Measurements from ENCODE around the gene PARD3.
"Not testable (repeated sequence)": the region's sequence is repeated elsewhere in the genome, so short reads cannot be mapped to it uniquely, and the experiment has no call there.

The PARD3 gene

DNA sequence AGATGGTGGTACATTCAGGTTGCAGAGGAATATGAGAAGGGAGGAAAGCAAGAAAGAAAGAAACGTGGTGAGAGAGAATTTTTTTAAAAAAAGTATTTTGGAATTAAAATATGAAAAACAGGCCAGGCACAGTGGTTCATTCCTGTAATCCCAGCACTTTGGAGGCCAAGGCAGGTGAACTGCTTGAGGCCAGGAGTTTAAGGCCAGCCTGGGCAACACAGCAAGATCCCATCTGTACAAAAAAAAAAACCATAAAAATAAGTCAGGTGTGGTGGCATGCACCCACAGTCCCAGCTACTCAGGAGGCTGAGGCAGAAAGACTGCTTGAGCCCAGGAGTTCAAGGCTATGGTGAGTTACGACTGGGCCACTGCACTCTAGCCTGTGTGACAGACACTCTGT, 112.1 kb downstream of the PARD3 start:
- H3K27ac ChIP-seq (ENCODE audit: low read depth, low read length) = no peak overlapping the region
- no peak overlapping the region for H3K14ac ChIP-seq (ENCODE audit: low read length)
- H3K79me2 ChIP-seq (ENCODE audit: control insufficient read depth, insufficient read depth, low read length, poor library complexity) = peaks cover 1% of the 10 kb centered on the region
- H3K4me1 ChIP-seq (ENCODE audit: control insufficient read depth in 1 of 2, insufficient read depth in 2 of 2, low read length in 2 of 2) = peaks cover 4% of the 10 kb centered on the region in 2 experiments
- no peak overlapping the region for H3K4me3 ChIP-seq (ENCODE audit: low read depth, low read length)
- peaks cover 3% of the 10 kb centered on the region for H3K79me1 ChIP-seq (ENCODE audit: low read length)
- H3K4ac ChIP-seq (ENCODE audit: low read depth, low read length) = no peak overlapping the region
- no peak overlapping the region for H4K8ac ChIP-seq (ENCODE audit: low read depth, low read length)
- no peak for DNase-seq
- H2AK5ac ChIP-seq (ENCODE audit: low read length) = no peak overlapping the region
- no peak overlapping the region for H3K18ac ChIP-seq (ENCODE audit: low read length)
- no peak overlapping the region for H4K12ac ChIP-seq (ENCODE audit: low read depth, low read length)
- H2AFZ ChIP-seq (ENCODE audit: insufficient read depth, low read length, poor library complexity) = no peak overlapping the region
- no peak overlapping the region for H2BK120ac ChIP-seq (ENCODE audit: insufficient read depth, low read length, poor library complexity)
- no peak overlapping the region for H3K23ac ChIP-seq (ENCODE audit: low read length)
- no peak overlapping the region for H4K91ac ChIP-seq (ENCODE audit: low read depth, low read length)
- H3K4me2 ChIP-seq (ENCODE audit: low read length) = no peak overlapping the region
- H2BK5ac ChIP-seq (ENCODE audit: low read depth, low read length, poor library complexity) = no peak overlapping the region
- no peak overlapping the region for H3K9ac ChIP-seq (ENCODE audit: low read length)
- no peaks in the 10 kb centered on the region for H3K9me3 ChIP-seq (ENCODE audit: insufficient read depth, low read depth, low read length)
- WGBS (ENCODE audit: extremely low coverage, insufficient coverage, insufficient read length) = 100% methylated on average over 1 of the region's 2 CpGs
- no peaks in the 10 kb centered on the region for H3K36me3 ChIP-seq (ENCODE audit: control insufficient read depth in 1 of 2, insufficient read depth in 2 of 2, low read length in 2 of 2)
- no peaks in the 10 kb centered on the region for H3K27me3 ChIP-seq (ENCODE audit: insufficient read depth, low read length)
- no peak overlapping the region for H2BK12ac ChIP-seq (ENCODE audit: low read length)

DNA sequence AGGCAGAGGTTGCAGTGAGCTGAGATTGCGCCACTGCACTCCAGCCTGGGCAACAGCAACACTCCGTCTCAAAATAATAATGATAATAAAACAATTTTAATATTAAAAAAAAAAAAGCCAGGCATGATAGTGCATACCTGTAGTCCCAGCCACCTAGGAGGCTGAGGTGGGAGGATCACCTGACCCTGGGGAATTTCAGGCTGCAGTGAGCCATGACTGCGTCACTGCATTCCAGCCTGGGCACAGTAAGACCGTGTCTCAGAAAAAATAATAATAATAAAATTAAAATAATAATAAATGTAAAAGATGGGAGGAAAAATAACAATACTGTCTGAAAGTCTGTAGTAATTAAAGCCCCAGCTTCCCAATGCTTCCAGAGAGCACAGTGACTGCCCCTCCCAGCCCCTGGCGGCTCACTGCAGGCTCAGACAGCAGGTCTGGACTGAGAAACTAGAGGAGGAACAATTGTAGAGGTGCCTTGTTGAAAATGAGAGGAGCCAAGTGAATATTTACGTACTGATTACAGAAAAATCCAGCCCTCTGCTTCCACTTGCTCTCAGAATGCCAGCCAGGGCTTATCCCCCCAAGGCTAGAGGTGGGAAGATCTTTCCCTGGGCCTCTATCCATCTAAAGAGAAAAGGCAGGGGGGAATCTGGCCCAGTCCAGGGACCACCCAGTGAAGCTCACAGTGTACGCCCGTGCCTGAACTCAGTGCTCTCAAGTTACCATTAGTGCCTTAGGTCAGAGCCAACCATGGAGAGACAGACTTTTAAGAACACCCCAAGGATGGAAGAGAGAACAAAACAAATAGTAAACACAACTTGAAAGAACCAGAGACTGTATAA, 112.8 kb downstream of the PARD3 start:
- H3K27me3 ChIP-seq (ENCODE audit: insufficient read depth, low read length) = no peaks in the 10 kb centered on the region
- H4K91ac ChIP-seq (ENCODE audit: low read depth, low read length) = no peak overlapping the region
- H3K23ac ChIP-seq (ENCODE audit: low read length) = no peak overlapping the region
- H2BK120ac ChIP-seq (ENCODE audit: insufficient read depth, low read length, poor library complexity) = no peak overlapping the region
- no peak overlapping the region for H2AK5ac ChIP-seq (ENCODE audit: low read length)
- H3K4me3 ChIP-seq (ENCODE audit: low read depth, low read length) = no peak overlapping the region
- H3K36me3 ChIP-seq (ENCODE audit: control insufficient read depth in 1 of 2, insufficient read depth in 2 of 2, low read length in 2 of 2) = no peaks in the 10 kb centered on the region
- H2BK12ac ChIP-seq (ENCODE audit: low read length) = peak overlapping the region; percentile 24
- H3K4ac ChIP-seq (ENCODE audit: low read depth, low read length) = peak overlapping the region; percentile 40
- H4K8ac ChIP-seq (ENCODE audit: low read depth, low read length) = peak overlapping the region; percentile 66
- no peak overlapping the region for H2AFZ ChIP-seq (ENCODE audit: insufficient read depth, low read length, poor library complexity)
- no peak overlapping the region for H4K12ac ChIP-seq (ENCODE audit: low read depth, low read length)
- no peak overlapping the region for H3K9ac ChIP-seq (ENCODE audit: low read length)
- WGBS (ENCODE audit: extremely low coverage, insufficient coverage, insufficient read length) = no CpG with 5 or more reads among the region's 8 CpGs
- H3K14ac ChIP-seq (ENCODE audit: low read length) = no peak overlapping the region
- H3K4me1 ChIP-seq (ENCODE audit: control insufficient read depth in 1 of 2, insufficient read depth in 2 of 2, low read length in 2 of 2) = peaks cover 4% of the 10 kb centered on the region in 2 experiments
- H3K4me2 ChIP-seq (ENCODE audit: low read length) = no peak overlapping the region
- H3K79me2 ChIP-seq (ENCODE audit: control insufficient read depth, insufficient read depth, low read length, poor library complexity) = peaks cover 1% of the 10 kb centered on the region
- H3K18ac ChIP-seq (ENCODE audit: low read length) = no peak overlapping the region
- DNase-seq = peak in 1 of 2 donors; percentile 47
- H3K27ac ChIP-seq (ENCODE audit: low read depth, low read length) = peak overlapping the region; percentile 20
- no peak overlapping the region for H2BK5ac ChIP-seq (ENCODE audit: low read depth, low read length, poor library complexity)
- H3K9me3 ChIP-seq (ENCODE audit: insufficient read depth, low read depth, low read length) = no peaks in the 10 kb centered on the region
- peaks cover 3% of the 10 kb centered on the region for H3K79me1 ChIP-seq (ENCODE audit: low read length)

DNA sequence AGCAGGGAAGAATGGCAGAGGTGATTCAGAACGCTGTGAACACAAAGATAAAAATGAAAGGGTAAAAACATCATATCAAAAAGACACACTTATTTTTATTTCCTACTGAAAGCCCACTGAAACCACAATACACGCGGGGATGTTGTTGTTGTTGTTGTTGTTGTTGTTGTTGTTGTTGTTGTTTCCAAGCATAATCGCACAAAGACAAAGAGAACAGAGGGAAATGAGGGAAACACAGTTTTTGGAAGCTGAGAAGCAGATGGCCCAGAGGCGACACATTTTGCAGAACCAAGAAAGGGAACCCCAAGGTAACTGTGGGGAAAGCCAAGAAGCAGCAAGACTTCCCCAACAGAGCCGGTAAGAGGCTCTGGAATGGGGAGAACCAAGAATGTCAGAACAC, 113.9 kb downstream of the PARD3 start:
- DNase-seq = no peak
- H3K27ac ChIP-seq (ENCODE audit: low read depth, low read length) = no peak overlapping the region
- no peak overlapping the region for H3K4me3 ChIP-seq (ENCODE audit: low read depth, low read length)
- H2BK120ac ChIP-seq (ENCODE audit: insufficient read depth, low read length, poor library complexity) = no peak overlapping the region
- no peaks in the 10 kb centered on the region for H3K27me3 ChIP-seq (ENCODE audit: insufficient read depth, low read length)
- H3K9me3 ChIP-seq (ENCODE audit: insufficient read depth, low read depth, low read length) = no peaks in the 10 kb centered on the region
- no peak overlapping the region for H2BK12ac ChIP-seq (ENCODE audit: low read length)
- H3K79me1 ChIP-seq (ENCODE audit: low read length) = peaks cover 3% of the 10 kb centered on the region
- H2AK5ac ChIP-seq (ENCODE audit: low read length) = no peak overlapping the region
- H2BK5ac ChIP-seq (ENCODE audit: low read depth, low read length, poor library complexity) = no peak overlapping the region
- H3K36me3 ChIP-seq (ENCODE audit: control insufficient read depth in 1 of 2, insufficient read depth in 2 of 2, low read length in 2 of 2) = no peaks in the 10 kb centered on the region
- no peak overlapping the region for H3K9ac ChIP-seq (ENCODE audit: low read length)
- H3K14ac ChIP-seq (ENCODE audit: low read length) = no peak overlapping the region
- H3K79me2 ChIP-seq (ENCODE audit: control insufficient read depth, insufficient read depth, low read length, poor library complexity) = peaks cover 1% of the 10 kb centered on the region
- H4K91ac ChIP-seq (ENCODE audit: low read depth, low read length) = no peak overlapping the region
- no peak overlapping the region for H3K23ac ChIP-seq (ENCODE audit: low read length)
- no peak overlapping the region for H2AFZ ChIP-seq (ENCODE audit: insufficient read depth, low read length, poor library complexity)
- H3K4ac ChIP-seq (ENCODE audit: low read depth, low read length) = peak overlapping the region; percentile 33
- H3K4me1 ChIP-seq (ENCODE audit: control insufficient read depth in 1 of 2, insufficient read depth in 2 of 2, low read length in 2 of 2) = peaks cover 4% of the 10 kb centered on the region in 2 experiments
- H3K18ac ChIP-seq (ENCODE audit: low read length) = no peak overlapping the region
- no CpG with 5 or more reads among the region's 6 CpGs for WGBS (ENCODE audit: extremely low coverage, insufficient coverage, insufficient read length)
- no peak overlapping the region for H3K4me2 ChIP-seq (ENCODE audit: low read length)
- no peak overlapping the region for H4K12ac ChIP-seq (ENCODE audit: low read depth, low read length)
- H4K8ac ChIP-seq (ENCODE audit: low read depth, low read length) = no peak overlapping the region

- not testable (repeated sequence) for H2AK5ac ChIP-seq (ENCODE audit: low read length); H3K9ac ChIP-seq (ENCODE audit: low read length); H3K27me3 ChIP-seq (ENCODE audit: insufficient read depth, low read length); H3K27ac ChIP-seq (ENCODE audit: low read depth, low read length); H3K79me2 ChIP-seq (ENCODE audit: control insufficient read depth, insufficient read depth, low read length, poor library complexity); H3K23ac ChIP-seq (ENCODE audit: low read length); H3K14ac ChIP-seq (ENCODE audit: low read length); H3K4me3 ChIP-seq (ENCODE audit: low read depth, low read length); H3K18ac ChIP-seq (ENCODE audit: low read length); DNase-seq; H2BK5ac ChIP-seq (ENCODE audit: low read depth, low read length, poor library complexity); H3K79me1 ChIP-seq (ENCODE audit: low read length); H2BK12ac ChIP-seq (ENCODE audit: low read length); H4K8ac ChIP-seq (ENCODE audit: low read depth, low read length); H2AFZ ChIP-seq (ENCODE audit: insufficient read depth, low read length, poor library complexity); H3K4me1 ChIP-seq (ENCODE audit: control insufficient read depth in 1 of 2, insufficient read depth in 2 of 2, low read length in 2 of 2); H3K4me2 ChIP-seq (ENCODE audit: low read length); H3K36me3 ChIP-seq (ENCODE audit: control insufficient read depth in 1 of 2, insufficient read depth in 2 of 2, low read length in 2 of 2); H4K12ac ChIP-seq (ENCODE audit: low read depth, low read length); H2BK120ac ChIP-seq (ENCODE audit: insufficient read depth, low read length, poor library complexity); H3K9me3 ChIP-seq (ENCODE audit: insufficient read depth, low read depth, low read length); H4K91ac ChIP-seq (ENCODE audit: low read depth, low read length)
- H3K4ac ChIP-seq (ENCODE audit: low read depth, low read length) = peak overlapping the region; percentile 33
- WGBS (ENCODE audit: extremely low coverage, insufficient coverage, insufficient read length) = no CpG with 5 or more reads among the region's 5 CpGs
These were observed 114.3 kb downstream of the PARD3 start for GRCh38 chr10:34700752-34701151.

Measured in trophoblast cell (in vitro differentiated cells and primary cell).